K562 (cell line): ENCODE data around the gene ZNF358. TPM values are rescaled to one million over a fixed set of nuclear protein-coding genes. Genes with fewer than 3 reads are reported as not detected.

Source experiments
- BCOR ChIP-seq: fragments of 450-650 bp; IDR thresholded peaks from 2 replicates; pipeline ENCODE4 v1.6.1; 2016
- CCNT2 ChIP-seq: IDR thresholded peaks from 2 replicates; pipeline ENCODE4 v1.6.1; 2011; ENCODE audit warnings: borderline replicate concordance, low read depth, mild to moderate bottlenecking, moderate library complexity, mixed read lengths, low read length; ENCODE audit not compliant: insufficient read length; ENCODE audit errors: extremely low read depth
- CREB1 ChIP-seq, 2 experiments: sonication (generic) in 1 of 2; formaldehyde crosslinking in 1 of 2; IDR thresholded peaks; 2 replicates each; pipeline versions ENCODE4 v1.6.1 to v1.8.0; 2012 to 2022; ENCODE audit warnings: inconsistent platforms in 1 of 2, mild to moderate bottlenecking in 1 of 2, missing genetic modification reagents in 1 of 2, moderate library complexity in 1 of 2
- GABPB1 ChIP-seq: sonication (generic); formaldehyde crosslinking; IDR thresholded peaks from 2 replicates; pipeline ENCODE4 v1.8.0; 2022; ENCODE audit warnings: mild to moderate bottlenecking, missing genetic modification reagents
- HSF4 ChIP-seq: fragments of 250-450 bp; sonication (Bioruptor Pico); IDR thresholded peaks from 2 replicates; pipeline ENCODE4 v2.1.2; 2022; ENCODE audit warnings: mild to moderate bottlenecking, moderate library complexity, borderline replicate concordance
- MBD2 ChIP-seq: sonication (generic); IDR thresholded peaks from 2 replicates; pipeline ENCODE4 v1.6.1; 2016; ENCODE audit warnings: low read depth, borderline replicate concordance
- NKRF ChIP-seq: fragments of 450-650 bp; IDR thresholded peaks from 2 replicates; pipeline ENCODE4 v1.6.1; 2016; ENCODE audit warnings: borderline replicate concordance
- NUFIP1 ChIP-seq: fragments of 450-650 bp; IDR thresholded peaks from 2 replicates; pipeline ENCODE4 v1.6.1; 2018; ENCODE audit not compliant: partially characterized antibody
- PRPF4 ChIP-seq: fragments of 200-400 bp; formaldehyde crosslinking; IDR thresholded peaks from one replicate; pipeline ENCODE4 v1.6.1; 2017; ENCODE audit warnings: low read length, low read depth, mild to moderate bottlenecking; ENCODE audit not compliant: insufficient read depth, poor library complexity, severe bottlenecking
- SAFB ChIP-seq: fragments of 200-400 bp; formaldehyde crosslinking; IDR thresholded peaks from 2 replicates; pipeline ENCODE4 v1.6.1; 2017; ENCODE audit warnings: low read depth, low read length, borderline replicate concordance
- SMAD4 ChIP-seq: fragments of 250-450 bp; sonication (Bioruptor Pico); conservative IDR thresholded peaks from 2 replicates; pipeline ENCODE4 v1.8.0; 2021; ENCODE audit warnings: inconsistent platforms, mild to moderate bottlenecking, moderate library complexity
- SP1 ChIP-seq: sonication (generic); formaldehyde crosslinking; IDR thresholded peaks from 2 replicates; pipeline ENCODE4 v1.8.1; 2022; ENCODE audit warnings: mild to moderate bottlenecking, missing genetic modification reagents
- SREBF1 ChIP-seq: fragments of 150-350 bp; IDR thresholded peaks from 2 replicates; pipeline ENCODE4 v1.6.1; 2014; ENCODE audit warnings: antibody characterized with exemption, low read depth, low read length, borderline replicate concordance
- SREBF2 ChIP-seq: sonication (generic); formaldehyde crosslinking; IDR thresholded peaks from 2 replicates; pipeline ENCODE4 v1.4.0; 2020; ENCODE audit warnings: mild to moderate bottlenecking, missing genetic modification reagents
- USF1 ChIP-seq: sonication (generic); formaldehyde crosslinking; IDR thresholded peaks from 2 replicates; pipeline ENCODE4 v1.9.0; 2022; ENCODE audit warnings: mild to moderate bottlenecking, missing genetic modification reagents
- ZMIZ1 ChIP-seq, 2 experiments: fragments of 150-350 bp in 1 of 2; IDR thresholded peaks; 2 replicates each; pipeline ENCODE4 v1.6.1; 2012 to 2016; ENCODE audit warnings: low read depth in 2 of 2, low read length in 2 of 2, mild to moderate bottlenecking in 1 of 2, moderate library complexity in 1 of 2
- ZNF766 ChIP-seq: fragments of 200-800 bp; sonication (Bioruptor generic); conservative IDR thresholded peaks from 2 replicates; pipeline ENCODE4 v1.6.1; 2016; ENCODE audit warnings: missing genetic modification characterization, missing compliant biosample characterization
- polyA plus RNA-seq, 8 experiments: library from polyadenylated mRNA; depleted of rRNA in 4 of 8; stranded (reverse) in 5 of 8; unstranded in 3 of 8; fragments of >200 nt; fragmentation: Nextera tagmentation in 2 of 8; fragmentation: Illumina TruSeq in 1 of 8; extraction: Ambion mirVana in 2 of 8; extraction: Trizol in 1 of 8; gene quantifications; 2 replicates each; pipeline versions ENCODE4 v1.2.1 to v1.2.3, GENCODE V29; 2011 to 2014; ENCODE audit warnings: inconsistent platforms in 1 of 8, missing spikeins in 1 of 8
- total RNA-seq, 7 experiments: library from RNA; depleted of rRNA in 6 of 7; stranded (reverse); fragments of >200 nt in 6 of 7; fragmentation: Illumina TruSeq in 2 of 7; extraction: Trizol in 2 of 7; gene quantifications; 2 replicates each; pipeline versions ENCODE4 v1.2.1 to v1.2.3, GENCODE V29; 2011 to 2021; ENCODE audit warnings: low replicate concordance in 1 of 7

The ZNF358 gene
- total and polyA plus RNA-seq, 9 of the 15 experiments (the other 6 are each of a cell fraction or from before 2014, with no cell fraction given), result 0.04 to 17.2 (median 4.9) TPM

GRCh38 chr19:7522072-7522922 lies 6.4 kb downstream of the ZNF358 start, which contains the start of gene MCOLN1 (continued):
- no peak for TF ChIP-seq ZMIZ1 (IDR thresholded peaks at IDR 0.05; ENCODE audit: low read depth in 2 of 2, low read length in 2 of 2)
- TF ChIP-seq SREBF1, result peak; percentile 92
- TF ChIP-seq SAFB, result no peak
- no peak for TF ChIP-seq HSF4 (CRISPR knock-in tag)
- TF ChIP-seq ZNF766 (CRISPR knock-in tag), result 0 out of 2 replicates have a peak, but pooled peaks have one; percentile 57
- TF ChIP-seq NKRF, result peak; percentile 83; the same call in 1 of the 2 replicates
- peak; percentile 79 for TF ChIP-seq SMAD4 (CRISPR knock-in tag)
- peak; percentile 62 for TF ChIP-seq GABPB1
- peak; percentile 94 for TF ChIP-seq CCNT2
- peak; percentile 63 for TF ChIP-seq PRPF4
- TF ChIP-seq MBD2, result no peak
- 0 out of 2 replicates have a peak, but pooled peaks have one; percentile 14 for TF ChIP-seq CREB1 (IDR thresholded peaks at IDR 0.05)
- peak; percentile 82; the same call in 1 of the 2 replicates for TF ChIP-seq CREB1 (CRISPR knock-in tag; IDR thresholded peaks at IDR 0.05)
- peak; percentile 100 for TF ChIP-seq USF1 (CRISPR knock-in tag)
- no peak for TF ChIP-seq NUFIP1
- no peak for TF ChIP-seq SREBF2 (CRISPR knock-in tag)
- peak; percentile 98 for TF ChIP-seq SP1 (CRISPR knock-in tag)
- 0 out of 2 replicates have a peak, but pooled peaks have one; percentile 39 for TF ChIP-seq BCOR
